Omental fat pad (tissue), 4 donors: ENCODE results near the gene HTR5A. TPM values are rescaled to one million over a fixed set of nuclear protein-coding genes. Genes with fewer than 3 reads are reported as not detected.

Experiments
- ATAC-seq: fragments of 150-250 bp; one replicate; pipeline ENCODE4 v1.9.1; 2016; ENCODE audit warnings: mild to moderate bottlenecking, moderate library complexity; ENCODE audit not compliant: low FRiP score
- DNase-seq: peaks from one replicate; pipeline ENCODE4 v3.0.0-alpha.2; 2019; ENCODE audit warnings: low spot score
- CTCF ChIP-seq, 3 donors: fragments of 450-650 bp; IDR thresholded peaks; one replicate each; pipeline ENCODE4 v1.5.1; 2016 to 2017; ENCODE audit warnings: antibody characterized with exemption in 3 of 3, mild to moderate bottlenecking in 3 of 3, moderate library complexity in 2 of 3
- total RNA-seq, 4 donors: library from RNA; depleted of rRNA; stranded (reverse); fragments of >200 nt; gene quantifications; one replicate each; pipeline ENCODE4 v1.1.0, GENCODE V29; 2016

The HTR5A gene
- total RNA-seq, 4 donors from 2014 or later, result not detected

GRCh38 chr7:155059703-155060102 lies 10.4 kb upstream of the HTR5A start:
- ATAC-seq (no peak), DNase-seq (no peak)
- TF ChIP-seq CTCF (IDR thresholded peaks at IDR 0.05), result no peak

GRCh38 chr7:155062411-155062810 lies 7.7 kb upstream of the HTR5A start:
- ATAC-seq (no peak), DNase-seq (no peak)
- TF ChIP-seq CTCF (IDR thresholded peaks at IDR 0.05), result no peak

GRCh38 chr7:155064186-155064585 lies 5.9 kb upstream of the HTR5A start:
- DNase-seq (no peak), ATAC-seq (no peak)
- TF ChIP-seq CTCF (IDR thresholded peaks at IDR 0.05), result no peak

GRCh38 chr7:155066417-155066950 lies 3.6 kb upstream of the HTR5A start:
- ATAC-seq, result no peak

GRCh38 chr7:155071121-155071651 lies 1.1 kb downstream of the HTR5A start:
- ATAC-seq, result no peak
- DNase-seq, result no peak
- no peak for TF ChIP-seq CTCF (IDR thresholded peaks at IDR 0.05)

More at GRCh38 chr7:155066417-155066950, 3.6 kb upstream of the HTR5A start:
- no peak for DNase-seq
- TF ChIP-seq CTCF (IDR thresholded peaks at IDR 0.05), result no peak

GRCh38 chr7:155071916-155072571 lies 1.9 kb downstream of the HTR5A start:
- DNase-seq, result no peak
- ATAC-seq, result no peak
- TF ChIP-seq CTCF (IDR thresholded peaks at IDR 0.05), result no peak

- DNase-seq (no peak), ATAC-seq (no peak)
- no peak for TF ChIP-seq CTCF (IDR thresholded peaks at IDR 0.05)
Measured at GRCh38 chr7:155073922-155074321, 3.8 kb downstream of the HTR5A start.
